Stimulated activated CD4-positive, alpha-beta T cell treated with anti-CD3 and anti-CD28 coated beads, Interleukin-1b, Interleukin-23, amount 100 ng/mL, for 24 hours (primary cell): ENCODE data around the gene CCDC24.

Experiments used
- DNase-seq, 4 experiments: peaks; one replicate each; pipeline ENCODE4 v3.0.0-alpha.2; 2020; ENCODE audit warnings: low read depth in 4 of 4, low spot score in 1 of 4

The CCDC24 gene

DNA sequence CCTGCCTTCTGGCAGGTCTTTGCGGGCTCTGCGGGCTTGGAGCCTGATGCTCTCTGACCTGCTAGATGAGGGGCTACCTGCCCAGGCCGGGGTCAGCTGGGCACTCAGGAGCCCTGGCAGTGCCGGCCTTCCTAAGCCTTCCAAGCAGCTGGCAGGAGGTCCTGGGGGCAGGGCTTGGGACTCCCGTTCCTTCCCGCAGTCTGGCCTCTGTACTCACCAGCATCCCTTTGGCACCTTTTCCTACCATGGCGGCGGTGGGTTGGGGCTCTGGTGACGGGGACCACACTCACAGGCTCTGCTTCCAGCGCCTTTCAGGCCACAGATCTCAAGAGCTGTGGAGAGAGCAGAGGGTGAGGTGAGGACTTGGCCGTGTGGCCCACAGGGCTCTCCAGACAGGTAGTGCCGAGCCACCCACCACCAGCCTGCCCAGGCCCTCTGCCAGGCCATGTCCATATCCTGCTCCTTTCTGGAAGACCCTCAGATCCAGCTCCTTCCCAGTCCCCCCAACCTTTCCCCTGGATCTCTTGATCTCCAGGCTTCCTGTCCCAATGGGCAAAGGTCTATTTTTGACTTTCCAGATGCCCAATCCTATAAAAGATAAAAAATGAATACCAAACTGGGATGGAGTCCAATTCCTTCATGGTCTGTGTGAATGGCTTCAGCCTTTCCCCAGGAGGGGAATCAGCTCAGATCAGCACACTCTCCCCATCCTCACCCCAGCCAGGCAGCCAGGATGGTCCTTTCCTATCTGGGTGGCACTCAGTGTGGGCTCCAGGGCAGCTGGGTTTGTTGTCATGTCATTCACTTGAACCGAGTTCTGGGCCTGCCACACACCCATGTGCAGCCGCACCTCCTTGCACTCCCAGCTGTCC is 32.9 kb downstream of the CCDC24 start:
- no peak for DNase-seq

DNA sequence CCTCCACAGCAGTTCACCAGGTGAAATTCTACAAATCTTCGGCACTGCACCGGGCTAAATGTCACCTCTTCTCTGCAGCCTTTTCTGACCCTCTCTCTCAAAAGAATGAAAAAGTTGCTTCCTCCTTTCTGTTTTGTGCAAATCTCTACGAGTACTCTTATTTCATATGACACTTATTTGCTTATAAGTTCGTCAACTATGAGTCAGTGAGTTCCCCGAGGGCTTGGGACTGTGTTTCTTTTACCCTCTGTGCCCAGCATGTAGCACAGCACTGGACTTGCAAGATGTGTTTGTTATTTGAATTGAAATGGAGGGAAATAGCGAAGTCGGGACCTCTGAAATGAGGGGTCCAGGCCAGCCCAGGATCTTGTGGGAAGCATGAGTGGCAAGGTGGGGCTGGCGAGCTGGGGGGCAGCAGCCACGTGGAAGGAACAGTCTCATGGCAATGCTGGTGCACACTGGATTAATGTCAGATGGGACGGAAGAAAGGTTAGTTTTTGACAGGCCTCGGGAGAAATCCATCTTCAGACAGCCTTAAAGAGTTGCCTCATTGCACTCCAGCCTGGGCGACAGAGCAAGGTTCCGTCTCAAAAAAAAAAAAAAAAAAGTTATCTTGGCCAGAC is 33.6 kb downstream of the CCDC24 start:
- no peak for DNase-seq

DNA sequence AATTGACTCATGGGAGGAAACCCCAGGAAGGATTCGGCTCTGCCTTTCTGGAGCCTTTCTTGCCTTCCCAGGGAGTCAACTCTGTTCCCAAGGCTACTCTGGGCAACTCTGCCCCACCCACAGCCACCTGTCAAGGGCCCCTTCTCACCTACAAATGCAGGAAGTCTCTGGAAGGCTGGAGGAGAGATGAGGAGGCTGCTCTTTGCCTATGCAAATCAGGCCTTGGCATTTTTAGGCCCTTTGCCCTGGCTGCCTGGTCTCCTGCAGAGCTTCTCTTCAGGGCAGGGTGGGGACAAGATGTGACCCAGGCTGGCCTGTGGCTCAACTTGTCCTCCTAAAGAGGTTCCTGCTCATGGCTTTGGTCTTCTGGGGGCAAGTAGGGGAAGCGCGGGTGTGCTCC is 34.4 kb downstream of the CCDC24 start:
- no peak for DNase-seq

DNA sequence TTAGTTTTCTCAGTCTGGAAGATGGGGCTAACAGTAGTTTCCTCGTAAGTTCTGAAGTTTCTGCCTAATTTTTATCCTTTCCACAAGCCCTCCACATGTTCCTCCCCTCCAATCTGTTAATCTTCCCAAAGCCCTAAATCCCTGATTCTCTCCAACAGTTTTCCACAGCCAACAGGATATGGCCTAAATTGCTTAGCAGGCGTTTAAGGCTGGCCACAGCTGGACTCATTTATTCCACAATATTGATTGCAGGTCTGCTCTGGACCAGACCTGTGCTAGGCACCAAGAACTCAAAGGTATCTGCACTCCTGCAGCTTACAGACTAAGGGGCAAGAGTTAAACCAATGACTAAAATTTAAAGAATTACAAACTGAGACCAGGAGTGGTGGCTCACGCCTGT is 35.9 kb downstream of the CCDC24 start:
- DNase-seq: no peak

DNA sequence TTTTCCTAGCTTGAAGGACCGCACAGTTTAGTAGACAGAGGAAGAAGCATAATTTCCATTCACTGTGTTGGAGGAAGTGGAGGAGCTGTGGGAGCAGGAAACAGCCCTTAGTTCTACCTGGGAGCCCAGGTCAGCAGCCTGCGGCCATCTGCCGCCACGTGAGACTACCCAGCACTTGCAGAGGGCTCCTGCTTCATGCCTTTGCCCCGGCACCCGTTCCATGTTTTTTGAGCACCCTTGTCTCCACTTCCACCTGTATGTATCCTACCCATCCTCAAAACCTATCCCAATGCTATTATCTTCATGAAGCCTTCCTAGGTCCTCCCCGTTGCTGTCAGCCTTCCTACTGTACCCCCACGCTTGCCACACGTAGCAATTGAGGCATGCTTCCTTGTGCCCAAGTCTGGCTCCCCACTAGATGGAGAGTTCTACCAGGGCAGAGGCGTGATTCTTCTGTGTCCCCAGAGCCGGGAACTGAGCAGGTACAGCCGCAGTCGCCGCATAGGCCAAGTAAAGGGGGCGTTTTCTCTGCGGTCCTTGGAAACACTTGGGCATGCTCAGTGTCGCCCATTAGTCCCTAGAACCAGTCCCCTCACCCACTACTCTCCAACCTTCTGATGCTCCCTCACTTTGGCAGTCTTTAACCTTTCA is 38.0 kb downstream of the CCDC24 start:
- DNase-seq: no peak

DNA sequence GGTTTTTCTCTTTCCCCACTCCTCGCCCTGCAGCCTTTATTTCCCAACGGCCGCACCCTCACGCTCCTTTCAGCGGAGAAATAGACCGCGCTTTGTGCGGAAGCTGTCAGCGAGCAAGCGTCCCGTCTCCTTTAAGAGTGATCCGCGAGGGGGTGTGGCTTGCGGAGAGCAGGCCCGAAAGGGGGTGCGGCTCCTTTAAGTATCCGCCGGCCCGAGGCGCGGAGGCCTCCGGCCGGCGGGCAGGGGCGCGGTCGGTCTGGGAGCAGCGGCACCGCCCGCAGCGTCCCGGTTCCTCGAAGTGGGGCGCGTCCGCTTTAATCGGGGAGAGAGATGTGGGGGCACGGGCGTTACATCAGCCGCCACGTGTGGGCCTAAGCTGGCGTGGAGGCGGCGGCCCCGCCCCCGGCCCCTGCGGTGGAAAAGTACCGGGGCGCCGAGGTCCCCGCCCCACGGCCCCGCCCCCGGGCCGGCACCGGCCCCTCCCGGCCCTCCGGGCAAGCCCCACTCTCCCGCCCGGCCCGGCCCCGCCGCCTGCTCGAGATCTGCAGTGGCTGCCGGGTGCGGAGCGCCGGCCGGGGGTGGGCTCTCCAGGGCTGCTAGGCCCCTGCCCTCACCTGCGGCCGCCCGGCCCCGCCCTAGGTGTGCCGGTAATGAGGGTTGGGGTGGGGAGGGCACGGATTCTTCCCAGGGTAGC is 38.7 kb downstream of the CCDC24 start:
- DNase-seq: peak; percentile 67 to 87 (median 74)

DNA sequence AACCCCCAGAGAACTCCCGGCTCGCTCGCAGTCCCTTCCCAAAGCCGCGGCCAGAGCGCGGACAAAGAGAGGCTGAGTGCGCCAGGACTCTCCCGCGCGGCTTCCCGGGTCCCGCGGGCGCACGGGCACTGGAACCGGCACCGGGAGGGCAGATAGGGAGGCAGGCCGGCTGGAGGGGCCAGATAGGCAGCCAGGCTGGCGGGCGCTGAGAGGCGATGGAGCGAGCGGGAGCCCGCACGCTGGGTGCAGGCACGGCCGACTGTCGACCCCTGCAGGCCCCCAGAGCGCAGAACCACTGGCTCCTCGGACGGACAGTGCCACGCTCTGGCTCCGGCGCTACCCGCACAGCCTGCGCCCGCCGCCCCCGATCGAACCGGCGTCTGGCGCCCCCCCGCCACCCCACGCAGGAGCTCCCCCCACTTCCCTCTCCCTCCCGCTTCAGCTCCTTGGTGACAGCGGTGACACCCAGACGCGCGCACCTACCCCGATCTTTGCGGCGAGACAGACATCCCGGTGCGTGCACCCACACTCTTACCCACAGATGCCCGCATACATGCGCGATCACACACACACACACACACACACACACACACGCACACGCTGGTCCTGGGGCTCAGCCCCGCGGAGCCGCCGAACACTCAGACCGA is 39.3 kb downstream of the CCDC24 start:
- DNase-seq: peak in 3 of 4 experiments; percentile 20 to 28 (median 22)

DNA sequence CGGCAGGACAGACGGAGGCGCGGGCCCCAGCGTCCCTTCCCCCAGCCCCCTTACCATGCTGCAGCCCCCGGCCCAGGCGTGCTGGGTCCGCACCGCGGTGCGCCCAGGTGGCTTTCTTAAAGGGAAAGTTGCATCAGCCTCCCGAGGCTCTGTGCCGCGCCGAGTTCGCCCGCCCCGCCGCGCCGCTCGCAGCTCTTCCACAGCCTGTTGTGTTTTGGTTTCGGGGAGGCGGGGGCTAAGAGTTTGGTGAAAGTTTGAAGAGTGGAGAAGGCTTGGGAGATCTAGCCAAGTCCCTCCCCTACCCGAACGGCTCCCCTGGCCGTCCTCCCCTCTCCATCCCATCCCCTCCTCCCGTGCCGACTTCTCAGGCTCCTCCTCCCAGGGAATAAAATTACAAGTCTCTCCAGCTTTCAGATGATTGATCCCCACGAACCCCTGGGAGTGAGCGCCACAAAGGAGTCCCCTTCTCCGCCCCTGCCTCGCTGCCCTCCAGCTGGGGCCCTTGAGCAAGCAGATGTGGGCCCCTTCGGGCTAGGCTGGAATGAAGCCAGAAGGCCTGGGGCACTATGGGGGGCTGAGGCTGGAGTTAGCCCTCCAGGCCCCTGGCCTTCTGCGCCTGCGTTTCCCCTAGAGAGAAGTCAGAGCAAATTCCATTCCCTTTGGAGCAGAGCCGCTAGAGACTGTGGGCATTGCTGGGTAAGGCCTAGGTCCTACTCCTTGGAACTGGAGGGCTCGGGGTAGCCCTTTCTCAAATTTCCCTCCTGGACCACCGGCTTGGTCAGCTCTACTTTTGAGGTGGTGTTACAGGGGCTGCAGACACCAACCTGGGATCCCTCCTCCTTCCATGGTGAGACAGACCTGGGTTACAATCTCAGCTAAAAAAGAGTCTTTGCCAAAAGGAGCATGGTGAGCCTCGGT is 40.1 kb downstream of the CCDC24 start, which contains the start of gene SLC6A9:
SLC6A9 (minus strand) TSS at position 211 of the 918 bp plus-strand sequence. CDS start 7,185 bp downstream, outside the sequence.
- peak in 3 of 4 experiments; percentile 28 to 43 (median 30) for DNase-seq

DNA sequence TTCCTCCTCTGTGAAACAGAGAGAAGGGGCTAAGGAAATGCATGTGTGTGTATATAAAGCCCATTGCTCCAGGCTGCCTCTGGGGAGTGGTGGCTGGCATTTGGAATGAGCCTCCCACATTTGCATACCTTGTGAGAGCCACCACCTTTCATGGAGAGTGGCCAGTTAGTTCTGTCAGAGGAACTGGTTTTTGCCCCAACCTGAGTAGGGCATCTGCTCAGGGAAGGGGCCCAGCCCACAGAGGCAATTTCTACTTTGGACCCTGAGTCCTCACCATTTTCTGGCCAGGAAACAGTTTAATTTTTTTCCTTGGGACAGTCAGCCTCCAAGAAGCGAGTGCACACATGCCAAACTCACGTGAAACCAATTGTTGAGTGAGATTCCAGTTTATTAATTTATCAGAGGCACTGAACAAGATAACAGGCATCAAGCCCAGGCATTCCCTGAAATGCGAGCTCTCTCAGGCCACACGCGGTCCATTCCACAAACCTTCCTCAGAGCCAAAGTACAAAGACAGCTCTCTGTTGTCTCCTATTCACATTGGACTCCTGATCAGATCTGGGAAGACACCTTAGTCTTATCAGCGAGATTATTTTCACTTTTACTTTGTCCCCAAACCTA is 40.9 kb downstream of the CCDC24 start:
- no peak for DNase-seq

DNA sequence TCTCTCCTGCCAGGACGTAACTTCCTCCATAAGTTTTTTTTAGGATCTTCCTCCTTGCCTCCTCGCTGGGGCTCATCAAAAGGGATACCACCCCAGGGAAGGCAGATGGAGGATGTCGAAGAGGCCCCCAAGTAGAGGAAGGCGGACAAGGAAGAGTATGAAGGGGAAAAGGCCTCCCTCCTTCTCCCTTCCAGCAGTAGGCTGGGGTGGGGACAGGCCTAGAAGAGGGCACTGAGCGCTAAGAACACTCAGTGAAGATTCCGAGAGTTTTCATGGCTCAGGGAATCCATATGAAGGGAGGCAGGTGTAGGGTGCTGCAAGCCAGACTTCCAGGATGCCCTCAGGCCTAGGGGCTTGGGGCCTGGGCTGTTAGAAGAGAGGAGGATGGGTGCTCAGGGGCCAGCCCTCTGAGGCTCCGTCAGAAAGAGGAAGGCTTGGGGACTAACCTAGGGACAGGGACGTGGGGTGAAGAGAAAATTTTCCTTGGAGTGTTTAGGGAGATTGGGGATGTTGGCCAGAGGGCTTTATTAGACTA is 41.7 kb downstream of the CCDC24 start:
- DNase-seq: no peak

DNA sequence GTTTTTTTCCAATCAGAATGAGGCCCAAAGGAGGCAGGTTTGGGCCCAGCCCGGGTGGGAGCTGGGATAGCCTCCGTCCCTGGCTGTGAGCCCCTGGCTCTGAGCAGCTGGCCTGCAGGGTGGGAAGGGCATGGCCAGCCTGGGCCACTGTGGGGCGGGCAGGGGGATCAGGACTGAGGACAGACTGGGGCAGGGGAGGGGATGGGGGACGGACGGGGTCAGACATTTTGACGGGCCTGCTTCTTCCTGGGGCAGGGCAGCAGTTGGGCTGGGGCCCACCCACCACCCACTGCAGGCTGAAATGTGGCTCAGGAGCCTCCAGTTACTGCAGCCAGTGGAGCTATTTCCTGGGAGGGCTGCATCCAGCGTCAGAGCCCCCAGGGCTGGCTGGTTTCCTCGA is 42.4 kb downstream of the CCDC24 start:
- DNase-seq: no peak

DNA sequence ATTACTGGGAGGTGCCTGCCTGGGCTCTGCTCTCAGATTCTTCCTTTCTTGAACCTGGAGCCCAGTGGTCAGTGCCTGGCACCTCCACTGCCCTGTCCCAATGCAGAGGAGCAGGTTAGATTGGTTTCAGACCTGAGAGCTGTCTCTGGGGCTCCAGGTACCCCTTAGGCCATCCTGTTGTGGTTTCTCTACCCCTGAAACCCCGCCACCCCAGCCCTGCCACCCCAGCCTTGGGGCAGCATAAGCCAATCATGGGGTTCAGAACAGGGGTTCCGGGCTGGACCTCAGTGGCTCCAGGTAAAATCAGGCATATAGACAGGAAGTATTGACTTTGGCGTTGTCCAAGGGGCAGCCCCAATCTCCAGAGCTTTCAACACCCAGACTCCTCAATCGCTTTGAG is 43.0 kb downstream of the CCDC24 start:
- no peak for DNase-seq

DNA sequence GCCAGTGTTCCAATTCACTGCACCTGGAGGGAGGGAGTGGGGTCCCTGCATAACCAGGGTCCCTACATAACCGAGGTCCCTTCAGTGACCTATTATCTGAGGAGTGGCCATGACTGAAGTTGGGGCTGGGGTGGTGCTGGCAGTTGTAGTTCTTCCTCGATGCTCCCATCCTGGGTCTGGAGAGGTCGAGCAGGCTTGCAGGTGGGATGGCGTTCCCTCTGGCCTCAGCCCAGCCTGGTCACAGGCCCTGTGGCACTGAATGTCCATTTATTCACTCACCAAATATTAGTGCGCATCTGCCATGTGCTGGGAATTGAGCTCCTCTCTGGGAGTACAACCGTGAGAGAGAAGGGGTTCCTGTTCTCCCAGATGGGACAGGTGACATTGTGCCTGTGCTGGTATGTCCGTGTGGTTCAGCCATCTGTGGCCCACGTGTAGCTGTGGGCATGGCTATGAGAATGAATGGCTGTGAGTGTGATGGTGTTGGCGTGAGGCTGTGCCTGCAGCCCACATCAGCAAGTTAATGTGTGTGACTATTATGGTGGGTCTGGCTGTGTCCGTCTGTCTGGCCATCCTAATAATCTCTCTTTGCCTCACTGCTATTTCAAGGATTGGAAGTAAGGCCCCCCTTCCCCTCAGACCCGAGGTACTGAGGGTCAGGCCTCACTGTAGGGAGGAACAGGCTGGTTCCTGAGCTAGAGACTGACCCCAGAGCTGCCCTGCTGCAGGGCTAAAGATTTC is 43.7 kb downstream of the CCDC24 start:
- DNase-seq: no peak

DNA sequence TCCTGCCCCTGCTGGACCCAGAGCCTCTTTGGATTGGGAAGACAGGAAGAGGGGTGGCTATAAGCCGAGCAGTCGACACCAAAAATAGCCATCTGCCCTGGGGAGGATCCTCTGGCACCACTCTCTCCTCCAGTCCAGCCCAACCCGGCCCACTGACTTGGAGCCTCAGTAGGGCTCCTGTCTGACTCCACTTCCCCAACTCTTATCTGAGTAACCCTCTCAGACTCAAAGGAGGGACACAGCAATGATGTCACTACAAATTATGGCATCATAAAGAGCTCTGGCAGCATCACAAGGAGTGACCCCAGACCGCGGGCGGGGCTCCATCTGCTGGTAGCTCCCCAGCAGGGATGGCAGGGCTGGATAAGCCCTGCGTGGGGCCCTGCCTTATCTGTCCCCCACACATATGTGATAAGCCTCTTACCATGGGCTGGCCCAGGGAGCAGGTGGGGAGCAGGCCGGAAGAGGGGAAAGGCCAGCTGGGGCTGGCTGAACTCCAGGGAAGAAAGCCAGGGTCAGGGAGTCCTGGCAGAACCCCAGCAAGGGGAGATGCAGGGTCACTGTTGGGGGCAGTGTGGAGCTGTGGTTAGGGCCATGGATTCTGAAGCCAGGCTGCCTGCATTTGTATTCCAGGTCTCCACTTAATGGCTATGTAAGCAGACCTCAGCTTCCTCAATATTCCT is 44.5 kb downstream of the CCDC24 start:
- no peak for DNase-seq

DNA sequence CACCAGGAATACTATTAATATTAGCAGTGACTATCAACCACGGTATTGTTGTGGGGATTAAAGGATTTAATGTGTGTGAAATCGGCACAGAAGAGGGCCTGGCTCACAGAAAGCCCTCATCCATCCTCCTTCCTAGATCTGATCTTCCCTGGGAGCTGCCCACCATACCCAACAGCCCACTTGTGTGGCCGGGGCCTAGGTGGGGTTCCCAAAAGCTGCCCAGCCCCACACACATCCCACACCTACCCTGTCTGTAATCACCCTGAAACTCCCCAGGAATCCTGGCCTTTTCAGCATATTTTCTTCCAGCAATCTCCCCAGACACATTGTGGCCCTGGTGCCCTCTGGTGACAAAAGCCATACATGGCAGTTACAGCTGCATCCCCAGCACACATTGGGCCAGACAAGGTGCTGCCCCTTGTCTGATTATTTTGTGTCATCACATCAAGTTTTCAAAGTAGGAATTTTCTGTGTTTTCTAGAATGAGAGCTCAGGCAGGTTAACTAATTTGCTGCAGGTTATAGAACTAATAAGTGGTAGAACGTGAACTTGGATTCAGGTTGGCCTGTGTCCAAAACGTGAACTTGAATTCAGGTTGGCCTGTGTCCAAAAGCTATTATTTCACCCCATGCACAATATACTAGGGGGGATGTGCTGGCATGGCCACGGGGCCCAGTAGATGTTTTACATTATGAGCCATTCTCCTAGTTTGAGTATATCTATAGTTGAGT is 45.2 kb downstream of the CCDC24 start:
- DNase-seq: peak; percentile 26 to 52 (median 39)

DNA sequence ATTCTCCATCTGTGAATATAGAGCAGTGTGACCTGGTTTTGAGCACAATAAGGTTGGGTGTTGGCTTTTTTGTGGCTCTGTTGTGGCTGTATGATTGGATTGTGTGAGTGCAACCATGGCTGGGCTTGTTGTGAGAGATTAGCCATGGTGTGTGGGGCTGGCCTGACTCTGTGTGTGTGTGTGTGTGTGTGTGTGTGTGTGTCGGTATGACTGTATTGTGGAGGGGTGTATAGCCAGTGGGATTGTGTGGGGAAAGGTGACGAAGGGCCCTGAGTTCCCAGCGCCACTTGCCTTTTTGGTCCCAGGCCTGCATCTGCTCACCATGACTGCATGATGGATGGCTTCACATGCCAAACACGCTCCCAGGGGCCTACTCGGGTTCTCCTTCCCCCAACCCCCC is 45.8 kb downstream of the CCDC24 start:
- no peak for DNase-seq
